ENCODE measurements around the gene GPHA2.

GPHA2 gene

GRCh38 chr11:64898541-64898940, 37.2 kb downstream of the GPHA2 start:
- no peak overlapping the region for H3K4me3 ChIP-seq (ENCODE audit: control insufficient read depth, low read depth, low read length)
- DNase-seq (ENCODE audit: low read depth) = no peak
- TF ChIP-seq CTCF (IDR thresholded peaks at IDR 0.05; ENCODE audit: control insufficient read depth, insufficient read depth, low read depth, low read length, missing control alignments) = no peak

- no peak overlapping the region for H3K4me3 ChIP-seq (ENCODE audit: control insufficient read depth, low read depth, low read length)
- no peak for TF ChIP-seq CTCF (IDR thresholded peaks at IDR 0.05; ENCODE audit: control insufficient read depth, insufficient read depth, low read depth, low read length, missing control alignments)
- no peak for DNase-seq (ENCODE audit: low read depth)
Observed at GRCh38 chr11:64898076-64898445, 37.6 kb downstream of the GPHA2 start.

- no peak for TF ChIP-seq CTCF (IDR thresholded peaks at IDR 0.05; ENCODE audit: control insufficient read depth, insufficient read depth, low read depth, low read length, missing control alignments)
Observed at GRCh38 chr11:64897381-64898075, 38.2 kb downstream of the GPHA2 start.

GRCh38 chr11:64896448-64897022, 39.2 kb downstream of the GPHA2 start:
- H3K4me3 ChIP-seq (ENCODE audit: control insufficient read depth, low read depth, low read length) = no peak overlapping the region
- DNase-seq (ENCODE audit: low read depth) = no peak
- TF ChIP-seq CTCF (IDR thresholded peaks at IDR 0.05; ENCODE audit: control insufficient read depth, insufficient read depth, low read depth, low read length, missing control alignments) = no peak

More at GRCh38 chr11:64897381-64898075, 38.2 kb downstream of the GPHA2 start:
- DNase-seq (ENCODE audit: low read depth) = no peak
- H3K4me3 ChIP-seq (ENCODE audit: control insufficient read depth, low read depth, low read length) = no peak overlapping the region

- no peak for TF ChIP-seq CTCF (IDR thresholded peaks at IDR 0.05; ENCODE audit: control insufficient read depth, insufficient read depth, low read depth, low read length, missing control alignments)
- no peak overlapping the region for H3K4me3 ChIP-seq (ENCODE audit: control insufficient read depth, low read depth, low read length)
- DNase-seq (ENCODE audit: low read depth) = no peak
Observed at GRCh38 chr11:64894812-64895452, 40.8 kb downstream of the GPHA2 start.

GRCh38 chr11:64894070-64894811, 41.5 kb downstream of the GPHA2 start:
- TF ChIP-seq CTCF (IDR thresholded peaks at IDR 0.05; ENCODE audit: control insufficient read depth, insufficient read depth, low read depth, low read length, missing control alignments) = peak; percentile 93
- no peak for DNase-seq (ENCODE audit: low read depth)
- no peak overlapping the region for H3K4me3 ChIP-seq (ENCODE audit: control insufficient read depth, low read depth, low read length)

Data from AG09309 (cell line).